Measurements from ENCODE around the gene NRG2.

The NRG2 gene

DNA sequence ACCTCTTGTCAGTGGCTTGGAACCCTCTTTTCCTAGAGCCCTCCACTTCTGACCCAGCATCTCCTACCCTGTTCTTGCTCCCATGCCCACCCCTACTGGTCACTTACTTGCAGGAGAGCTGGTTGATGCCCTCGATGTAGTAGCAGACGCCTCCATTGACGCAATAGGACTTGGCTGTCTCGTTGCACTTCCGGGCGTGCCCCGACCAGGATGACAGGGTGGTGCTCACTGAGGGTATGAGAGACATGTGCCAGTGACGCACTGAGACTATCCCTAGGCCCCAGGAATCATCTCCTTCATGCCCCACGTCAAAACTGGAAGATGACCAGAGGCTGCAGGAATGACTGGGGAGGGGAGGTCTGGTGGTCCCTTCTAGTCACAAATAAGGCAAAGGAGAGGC lies 171.5 kb downstream of the NRG2 start:
- TF ChIP-seq, protein P1, sequence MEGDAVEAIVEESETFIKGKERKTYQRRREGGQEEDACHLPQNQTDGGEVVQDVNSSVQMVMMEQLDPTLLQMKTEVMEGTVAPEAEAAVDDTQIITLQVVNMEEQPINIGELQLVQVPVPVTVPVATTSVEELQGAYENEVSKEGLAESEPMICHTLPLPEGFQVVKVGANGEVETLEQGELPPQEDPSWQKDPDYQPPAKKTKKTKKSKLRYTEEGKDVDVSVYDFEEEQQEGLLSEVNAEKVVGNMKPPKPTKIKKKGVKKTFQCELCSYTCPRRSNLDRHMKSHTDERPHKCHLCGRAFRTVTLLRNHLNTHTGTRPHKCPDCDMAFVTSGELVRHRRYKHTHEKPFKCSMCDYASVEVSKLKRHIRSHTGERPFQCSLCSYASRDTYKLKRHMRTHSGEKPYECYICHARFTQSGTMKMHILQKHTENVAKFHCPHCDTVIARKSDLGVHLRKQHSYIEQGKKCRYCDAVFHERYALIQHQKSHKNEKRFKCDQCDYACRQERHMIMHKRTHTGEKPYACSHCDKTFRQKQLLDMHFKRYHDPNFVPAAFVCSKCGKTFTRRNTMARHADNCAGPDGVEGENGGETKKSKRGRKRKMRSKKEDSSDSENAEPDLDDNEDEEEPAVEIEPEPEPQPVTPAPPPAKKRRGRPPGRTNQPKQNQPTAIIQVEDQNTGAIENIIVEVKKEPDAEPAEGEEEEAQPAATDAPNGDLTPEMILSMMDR (IDR thresholded peaks at IDR 0.05; ENCODE audit: extremely low read depth, insufficient read depth, missing control alignments): no peak
- in situ Hi-C loops (cut with MboI; ENCODE audit: low pct_unique_long_range_greater_than_20kb, low sequenced_read_pairs, unreplicated experiment): no loop called here
- DNase-seq (ENCODE audit: low spot score): no peak

DNA sequence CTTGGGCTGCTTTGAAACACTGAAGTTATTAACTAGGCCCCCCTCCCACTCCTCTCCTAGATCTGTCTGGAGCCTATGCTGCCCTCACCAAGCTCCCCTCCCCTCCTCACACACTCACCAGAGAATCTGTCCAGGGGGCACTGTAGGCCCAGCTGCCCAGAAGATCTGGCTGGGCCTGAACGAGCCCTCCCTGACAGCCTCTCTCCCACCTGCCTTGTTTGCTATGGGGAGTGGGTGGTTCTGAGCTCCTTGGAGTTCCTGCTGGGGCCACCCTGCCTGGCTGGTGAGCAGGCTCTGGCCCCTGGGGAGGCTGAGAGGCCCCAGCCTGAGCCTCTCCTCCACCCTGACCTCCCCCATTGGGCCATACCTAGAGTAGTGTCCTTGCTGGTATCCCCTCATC lies 172.4 kb downstream of the NRG2 start:
- TF ChIP-seq, protein P1 (IDR thresholded peaks at IDR 0.05; ENCODE audit: extremely low read depth, insufficient read depth, missing control alignments): no peak
- in situ Hi-C loops (cut with MboI; ENCODE audit: low pct_unique_long_range_greater_than_20kb, low sequenced_read_pairs, unreplicated experiment): no loop called here
- DNase-seq (ENCODE audit: low spot score): no peak

DNA sequence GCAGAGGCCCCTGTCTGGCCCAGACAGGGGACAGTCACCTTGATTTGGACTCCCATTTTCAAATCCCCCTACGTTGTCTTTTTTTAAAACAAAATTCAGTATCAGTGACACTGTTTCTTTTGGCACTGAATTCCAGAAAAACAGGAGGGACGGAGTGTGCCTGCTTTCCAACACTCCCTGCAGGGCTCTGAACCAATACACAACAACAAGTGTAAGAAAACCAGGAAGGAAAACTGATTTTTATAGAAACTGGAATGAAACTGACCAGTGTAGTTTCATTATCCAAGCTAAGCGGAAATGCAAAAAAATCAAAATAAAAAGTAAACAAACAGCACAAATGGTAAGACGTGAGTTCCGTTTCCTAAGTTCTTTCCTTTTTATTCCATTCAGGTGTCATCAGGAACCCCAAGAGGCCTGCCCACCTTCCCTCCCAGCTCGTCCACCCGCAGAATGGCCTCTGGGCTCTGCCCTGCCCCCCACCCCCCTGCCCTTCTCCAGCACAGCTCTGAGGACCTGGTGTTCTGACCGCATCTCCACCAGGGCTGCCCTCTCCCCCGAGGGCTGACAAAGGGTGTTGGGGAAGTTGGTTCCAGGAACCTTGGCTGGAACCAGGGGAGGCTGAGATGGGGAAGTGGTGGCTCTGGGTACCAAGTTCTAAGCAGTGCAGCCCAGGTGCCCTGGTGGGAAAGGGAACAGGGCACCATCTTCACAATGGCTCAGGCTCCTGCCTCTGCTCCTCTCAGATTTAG lies 173.9 kb downstream of the NRG2 start:
- in situ Hi-C loops (cut with MboI; ENCODE audit: low pct_unique_long_range_greater_than_20kb, low sequenced_read_pairs, unreplicated experiment): no loop called here
- TF ChIP-seq, protein P1 (IDR thresholded peaks at IDR 0.05; ENCODE audit: extremely low read depth, insufficient read depth, missing control alignments): no peak
- DNase-seq (ENCODE audit: low spot score): no peak

DNA sequence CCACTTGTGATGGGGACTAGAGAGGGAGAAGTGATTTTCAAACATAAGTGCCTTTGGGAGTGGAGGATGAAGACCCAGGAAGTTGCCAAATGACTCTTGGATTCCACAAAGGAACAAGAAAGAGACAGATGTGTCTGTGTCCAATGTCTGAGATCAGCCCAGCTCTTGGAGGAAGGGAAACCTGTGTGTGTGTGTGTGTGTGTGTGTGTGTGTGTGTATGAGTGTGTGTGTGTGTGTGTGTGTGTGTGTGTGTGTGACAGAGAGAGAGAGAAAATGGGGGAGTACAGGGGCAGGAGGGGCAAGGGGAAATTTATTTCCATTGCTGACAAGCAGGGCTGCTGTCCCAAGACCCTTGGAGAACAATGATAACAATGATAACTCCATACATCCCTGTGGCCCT lies 175.5 kb downstream of the NRG2 start:
- DNase-seq (ENCODE audit: low spot score): no peak
- TF ChIP-seq, protein P1 (IDR thresholded peaks at IDR 0.05; ENCODE audit: extremely low read depth, insufficient read depth, missing control alignments): no peak
- in situ Hi-C loops (cut with MboI; ENCODE audit: low pct_unique_long_range_greater_than_20kb, low sequenced_read_pairs, unreplicated experiment): no loop called here

DNA sequence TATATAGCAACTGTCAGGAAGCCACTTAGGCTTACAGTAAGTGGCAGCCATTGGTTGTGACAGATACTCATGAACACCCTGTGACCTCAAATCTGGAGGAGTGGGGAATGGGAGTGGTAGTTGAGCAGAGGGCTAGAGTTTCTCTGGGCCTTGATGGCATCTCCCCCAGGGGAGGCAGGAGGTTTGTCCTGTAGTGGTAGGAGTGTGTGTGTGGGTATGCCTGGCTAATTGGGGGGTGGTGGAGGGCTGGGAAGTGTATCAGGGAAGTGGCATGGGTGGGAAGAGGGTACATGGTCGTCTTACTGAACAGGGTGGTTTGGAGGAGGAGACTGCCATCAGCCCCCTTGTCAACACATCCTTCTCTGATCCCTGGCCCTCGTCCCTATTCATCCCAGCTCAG lies 176.0 kb downstream of the NRG2 start:
- TF ChIP-seq, protein P1 (IDR thresholded peaks at IDR 0.05; ENCODE audit: extremely low read depth, insufficient read depth, missing control alignments): no peak
- in situ Hi-C loops (cut with MboI; ENCODE audit: low pct_unique_long_range_greater_than_20kb, low sequenced_read_pairs, unreplicated experiment): no loop called here
- no peak for DNase-seq (ENCODE audit: low spot score)

DNA sequence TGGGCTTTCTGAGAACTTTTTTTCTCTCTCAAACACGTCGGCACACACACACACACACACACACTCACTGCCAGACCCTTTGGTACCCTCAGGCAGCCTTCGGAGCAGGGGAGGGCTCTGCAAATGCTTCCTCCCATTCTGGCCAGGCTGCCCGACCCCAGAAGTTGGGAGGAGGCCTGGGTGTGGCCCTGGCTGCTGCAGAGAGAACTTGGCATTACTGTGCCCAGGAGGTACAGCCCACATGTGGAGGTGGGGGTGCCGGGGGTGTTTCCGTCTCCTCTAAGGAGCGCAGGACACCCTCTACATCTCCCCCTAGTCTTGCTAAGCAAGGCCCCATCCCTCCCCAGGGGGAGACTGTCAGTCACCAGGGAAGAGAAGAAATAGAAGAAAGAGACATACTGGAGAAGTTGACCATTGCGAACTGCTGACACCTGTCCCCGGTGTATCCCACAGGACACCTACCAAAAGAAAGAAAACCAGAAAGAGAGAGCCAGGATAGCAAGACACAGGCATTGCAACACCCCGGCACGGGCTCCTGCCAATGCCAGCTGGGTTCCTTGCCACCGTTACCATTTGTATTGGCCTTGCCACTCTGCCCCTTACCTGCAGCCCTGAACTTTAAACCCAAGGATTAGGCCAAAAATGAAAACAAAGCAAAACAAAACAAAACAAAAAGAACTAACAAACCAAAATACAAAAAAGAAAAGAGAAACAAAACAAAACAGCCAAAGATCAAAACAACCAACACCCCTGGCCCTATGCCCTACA lies 178.2 kb downstream of the NRG2 start:
- TF ChIP-seq, protein P1 (IDR thresholded peaks at IDR 0.05; ENCODE audit: extremely low read depth, insufficient read depth, missing control alignments): no peak
- no peak for DNase-seq (ENCODE audit: low spot score)
- in situ Hi-C loops (cut with MboI; ENCODE audit: low pct_unique_long_range_greater_than_20kb, low sequenced_read_pairs, unreplicated experiment): no loop called here
